ENCODE measurements around the gene MIDN.
A peak's percentile ranks its signal among the peaks of the same experiment; 100 is the strongest.

Gene MIDN

DNA sequence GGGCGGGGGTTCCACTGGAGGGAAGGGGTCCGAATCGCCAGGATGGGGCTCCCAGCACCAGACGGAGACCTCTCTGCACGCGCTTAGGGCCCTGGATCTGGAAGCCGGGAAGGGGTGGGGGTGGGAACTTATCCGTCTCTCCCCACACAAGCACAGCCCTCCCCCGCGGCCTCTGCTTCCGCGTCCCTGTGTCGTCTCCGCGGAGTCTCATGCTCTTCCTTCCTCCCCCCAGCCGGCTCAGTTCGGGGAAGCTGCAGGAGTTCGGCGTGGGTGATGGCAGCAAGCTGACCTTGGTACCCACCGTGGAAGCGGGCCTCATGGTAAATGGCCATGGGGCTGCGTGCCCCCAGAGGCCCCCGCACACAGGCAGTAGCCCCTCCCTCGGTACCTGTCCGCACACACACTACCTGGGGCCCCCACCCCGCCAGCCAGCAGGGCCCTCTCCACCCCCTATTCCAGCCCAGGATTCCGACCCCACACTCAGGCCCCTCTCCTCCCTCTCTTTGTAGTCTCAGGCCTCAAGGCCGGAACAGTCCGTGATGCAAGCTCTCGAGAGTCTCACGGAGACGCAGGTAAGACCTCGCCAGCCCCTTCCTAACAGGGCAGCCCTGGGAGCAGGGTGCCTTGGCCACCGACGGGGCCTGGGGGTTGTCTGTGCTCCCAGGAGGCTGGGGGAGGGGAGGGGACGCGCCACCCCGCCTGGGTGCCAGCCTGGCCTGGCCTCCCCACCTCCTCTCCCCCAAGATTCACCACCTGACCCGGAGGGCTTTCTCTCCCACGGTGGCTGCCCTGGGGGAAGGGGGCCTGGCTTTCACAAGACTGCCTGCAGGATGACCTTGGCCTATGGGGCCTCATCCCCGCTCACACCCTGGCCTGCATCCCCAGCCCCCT lies 3.2 kb downstream of the MIDN start (continued):
- no peak for TF ChIP-seq CTCF (tag by site-specific recombination; IDR thresholded peaks at IDR 0.05)
- TF ChIP-seq, protein P1, sequence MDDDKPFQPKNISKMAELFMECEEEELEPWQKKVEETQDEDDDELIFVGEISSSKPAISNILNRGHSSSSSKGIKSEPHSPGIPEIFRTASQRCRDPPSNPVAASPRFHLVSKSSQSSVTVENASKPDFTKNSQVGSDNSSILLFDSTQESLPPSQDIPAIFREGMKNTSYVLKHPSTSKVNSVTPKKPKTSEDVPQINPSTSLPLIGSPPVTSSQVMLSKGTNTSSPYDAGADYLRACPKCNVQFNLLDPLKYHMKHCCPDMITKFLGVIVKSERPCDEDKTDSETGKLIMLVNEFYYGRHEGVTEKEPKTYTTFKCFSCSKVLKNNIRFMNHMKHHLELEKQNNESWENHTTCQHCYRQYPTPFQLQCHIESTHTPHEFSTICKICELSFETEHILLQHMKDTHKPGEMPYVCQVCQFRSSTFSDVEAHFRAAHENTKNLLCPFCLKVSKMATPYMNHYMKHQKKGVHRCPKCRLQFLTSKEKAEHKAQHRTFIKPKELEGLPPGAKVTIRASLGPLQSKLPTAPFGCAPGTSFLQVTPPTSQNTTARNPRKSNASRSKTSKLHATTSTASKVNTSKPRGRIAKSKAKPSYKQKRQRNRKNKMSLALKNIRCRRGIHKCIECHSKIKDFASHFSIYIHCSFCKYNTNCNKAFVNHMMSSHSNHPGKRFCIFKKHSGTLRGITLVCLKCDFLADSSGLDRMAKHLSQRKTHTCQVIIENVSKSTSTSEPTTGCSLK (tag by site-specific recombination; IDR thresholded peaks at IDR 0.05), result no peak
- TF ChIP-seq ZSCAN5A (tag by site-specific recombination; IDR thresholded peaks at IDR 0.05), result no peak
- TF ChIP-seq ZBTB8A (tag by site-specific recombination; IDR thresholded peaks at IDR 0.05), result peak; percentile 7; the same call in 1 of the 2 replicates
- no peak for TF ChIP-seq ZNF433 (tag by site-specific recombination; IDR thresholded peaks at IDR 0.05; ENCODE audit: low read depth)
- TF ChIP-seq, protein P2, sequence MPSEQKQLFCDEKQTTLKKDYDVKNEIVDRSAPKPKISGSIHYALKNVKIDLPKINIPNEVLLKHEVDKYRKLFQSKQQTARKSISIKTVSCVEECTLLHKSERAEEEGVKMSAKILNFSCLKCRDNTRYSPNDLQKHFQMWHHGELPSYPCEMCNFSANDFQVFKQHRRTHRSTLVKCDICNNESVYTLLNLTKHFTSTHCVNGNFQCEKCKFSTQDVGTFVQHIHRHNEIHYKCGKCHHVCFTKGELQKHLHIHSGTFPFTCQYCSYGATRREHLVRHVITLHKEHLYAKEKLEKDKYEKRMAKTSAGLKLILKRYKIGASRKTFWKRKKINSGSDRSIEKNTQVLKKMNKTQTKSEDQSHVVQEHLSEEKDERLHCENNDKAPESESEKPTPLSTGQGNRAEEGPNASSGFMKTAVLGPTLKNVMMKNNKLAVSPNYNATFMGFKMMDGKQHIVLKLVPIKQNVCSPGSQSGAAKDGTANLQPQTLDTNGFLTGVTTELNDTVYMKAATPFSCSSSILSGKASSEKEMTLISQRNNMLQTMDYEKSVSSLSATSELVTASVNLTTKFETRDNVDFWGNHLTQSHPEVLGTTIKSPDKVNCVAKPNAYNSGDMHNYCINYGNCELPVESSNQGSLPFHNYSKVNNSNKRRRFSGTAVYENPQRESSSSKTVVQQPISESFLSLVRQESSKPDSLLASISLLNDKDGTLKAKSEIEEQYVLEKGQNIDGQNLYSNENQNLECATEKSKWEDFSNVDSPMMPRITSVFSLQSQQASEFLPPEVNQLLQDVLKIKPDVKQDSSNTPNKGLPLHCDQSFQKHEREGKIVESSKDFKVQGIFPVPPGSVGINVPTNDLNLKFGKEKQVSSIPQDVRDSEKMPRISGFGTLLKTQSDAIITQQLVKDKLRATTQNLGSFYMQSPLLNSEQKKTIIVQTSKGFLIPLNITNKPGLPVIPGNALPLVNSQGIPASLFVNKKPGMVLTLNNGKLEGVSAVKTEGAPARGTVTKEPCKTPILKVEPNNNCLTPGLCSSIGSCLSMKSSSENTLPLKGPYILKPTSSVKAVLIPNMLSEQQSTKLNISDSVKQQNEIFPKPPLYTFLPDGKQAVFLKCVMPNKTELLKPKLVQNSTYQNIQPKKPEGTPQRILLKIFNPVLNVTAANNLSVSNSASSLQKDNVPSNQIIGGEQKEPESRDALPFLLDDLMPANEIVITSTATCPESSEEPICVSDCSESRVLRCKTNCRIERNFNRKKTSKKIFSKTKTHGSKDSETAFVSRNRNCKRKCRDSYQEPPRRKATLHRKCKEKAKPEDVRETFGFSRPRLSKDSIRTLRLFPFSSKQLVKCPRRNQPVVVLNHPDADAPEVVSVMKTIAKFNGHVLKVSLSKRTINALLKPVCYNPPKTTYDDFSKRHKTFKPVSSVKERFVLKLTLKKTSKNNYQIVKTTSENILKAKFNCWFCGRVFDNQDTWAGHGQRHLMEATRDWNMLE (tag by site-specific recombination; conservative IDR thresholded peaks at IDR 0.05; ENCODE audit: low read depth), result no peak
- no peak for TF ChIP-seq ZNF585B (tag by site-specific recombination; IDR thresholded peaks at IDR 0.05)
- no peak for TF ChIP-seq ZNF529 (tag by site-specific recombination; IDR thresholded peaks at IDR 0.05; ENCODE audit: insufficient replicate concordance)
- no peak for TF ChIP-seq ZNF624 (tag by site-specific recombination; IDR thresholded peaks at IDR 0.05)
- peak; percentile 67; the same call in 1 of the 2 replicates for TF ChIP-seq ZNF837 (tag by site-specific recombination; IDR thresholded peaks at IDR 0.05)
- peak; percentile 22; the same call in 1 of the 2 replicates for TF ChIP-seq ZNF391 (tag by site-specific recombination; IDR thresholded peaks at IDR 0.05; ENCODE audit: borderline replicate concordance, low read depth)
- 0 out of 2 replicates have a peak, but pooled peaks have one; percentile 52 for TF ChIP-seq KLF7 (tag by site-specific recombination; IDR thresholded peaks at IDR 0.05; ENCODE audit: borderline replicate concordance)
- TF ChIP-seq ZNF292 (tag by site-specific recombination; IDR thresholded peaks at IDR 0.05; ENCODE audit: borderline replicate concordance, low read depth), result no peak
- TF ChIP-seq ZNF426 (tag by site-specific recombination; IDR thresholded peaks at IDR 0.05), result no peak
- no peak for TF ChIP-seq ZNF654 (tag by site-specific recombination; IDR thresholded peaks at IDR 0.05; ENCODE audit: low read depth)
- no peak; the same call in 1 of the 2 replicates for TF ChIP-seq ZNF335 (tag by site-specific recombination; conservative IDR thresholded peaks at IDR 0.05)
- no peak for TF ChIP-seq ZNF645 (tag by site-specific recombination; IDR thresholded peaks at IDR 0.05)
- TF ChIP-seq ZBTB26 (tag by site-specific recombination; optimal IDR thresholded peaks at IDR 0.05), result peak; percentile 81
- TF ChIP-seq ZNF792 (tag by site-specific recombination; IDR thresholded peaks at IDR 0.05), result no peak
- 0 out of 2 replicates have a peak, but pooled peaks have one; percentile 6 for TF ChIP-seq ZNF701 (tag by site-specific recombination; IDR thresholded peaks at IDR 0.05)
